BLaER1 treated with 17β-estradiol and CSF1 and Interleukin-3, amounts not matched to agents 10 nM and 100 nM (cell line): ENCODE measurements around the gene OLIG1.

Experiments
- H3K27ac ChIP-seq, 11 experiments: shearing (Covaris generic); formaldehyde crosslinking; 2 replicates each; pipeline ENCODE4 v1.8.1; 2022
- H3K27me3 ChIP-seq, 11 experiments: shearing (Covaris generic); formaldehyde crosslinking; 2 replicates each; pipeline ENCODE4 v1.8.1; 2022
- H3K36me3 ChIP-seq, 11 experiments: shearing (Covaris generic); formaldehyde crosslinking; 2 replicates each; pipeline ENCODE4 v1.8.1; 2022
- H3K4me1 ChIP-seq, 10 experiments: shearing (Covaris generic); formaldehyde crosslinking; 2 replicates each; pipeline ENCODE4 v1.8.1; 2022
- H3K4me2 ChIP-seq, 11 experiments: shearing (Covaris generic); formaldehyde crosslinking; 2 replicates each; pipeline ENCODE4 v1.8.1; 2022
- H3K4me3 ChIP-seq, 10 experiments: shearing (Covaris generic); formaldehyde crosslinking; 2 replicates each; pipeline ENCODE4 v1.8.1; 2022
- H3K9ac ChIP-seq, 11 experiments: shearing (Covaris generic); formaldehyde crosslinking; 2 replicates each; pipeline ENCODE4 v1.8.1; 2022
- H3K9me3 ChIP-seq, 11 experiments: shearing (Covaris generic); formaldehyde crosslinking; replicated peaks in 1 of 11; 2 replicates each; pipeline ENCODE4 v1.8.1; 2022
- H4K20me1 ChIP-seq, 11 experiments: shearing (Covaris generic); formaldehyde crosslinking; 2 replicates each; pipeline ENCODE4 v1.8.1; 2022
- Cebpa-rat ChIP-seq, 11 experiments: shearing (Covaris generic); IDR thresholded peaks; 2 replicates each; pipeline ENCODE4 v1.8.1; 2022

Gene OLIG1

GRCh38 chr21:33033961-33034413 is 36.0 kb upstream of the OLIG1 start:
- Histone ChIP-seq H3K9ac (no peak overlapping the region), H3K27me3 (peaks cover 39 to 52% (median 48%) of the 10 kb centered on the region in 11 experiments), H3K4me2 (no peak overlapping the region), H4K20me1 (peaks cover 0 to 3% (median 0%) of the 10 kb centered on the region in 11 experiments; a peak in 2 of 22 replicates), H3K4me1 (peaks cover 22 to 50% (median 32%) of the 10 kb centered on the region in 10 experiments), H3K36me3 (no peaks in the 10 kb centered on the region), H3K4me3 (no peak overlapping the region), H3K27ac (no peak overlapping the region), H3K9me3 (peaks cover 0 to 11% (median 0%) of the 10 kb centered on the region in 11 experiments; a peak in 7 of 22 replicates)
- no peak for TF ChIP-seq Cebpa-rat (IDR thresholded peaks at IDR 0.05)

- Histone ChIP-seq H3K4me2 (peak overlapping the region in 9 of 11 experiments; percentile 76 to 86 (median 84); a peak in 15 of 22 replicates), H3K9me3 (peaks cover 0 to 3% (median 0%) of the 10 kb centered on the region in 11 experiments; a peak in 2 of 22 replicates), H3K27me3 (peaks cover 27 to 41% (median 37%) of the 10 kb centered on the region in 11 experiments)
These were observed 34.8 kb upstream of the OLIG1 start for GRCh38 chr21:33035147-33035546.

GRCh38 chr21:33036430-33037162 is 33.3 kb upstream of the OLIG1 start:
- no peaks in the 10 kb centered on the region; a peak in 1 of 22 replicates for H4K20me1 ChIP-seq
- H3K4me3 ChIP-seq, result peak overlapping the region in 3 of 10 experiments; percentile 25 to 43 (median 26); a peak in 3 of 20 replicates
- no peak for TF ChIP-seq Cebpa-rat (IDR thresholded peaks at IDR 0.05)
- H3K4me2 ChIP-seq, result peak overlapping the region; percentile 76 to 86 (median 82)
- peak overlapping the region in 10 of 11 experiments; percentile 18 to 71 (median 48); a peak in 16 of 22 replicates for H3K9ac ChIP-seq
- H3K4me1 ChIP-seq, result peaks cover 22 to 44% (median 29%) of the 10 kb centered on the region in 10 experiments
- H3K27ac ChIP-seq, result peak overlapping the region in 9 of 11 experiments; percentile 51 to 84 (median 68); a peak in 18 of 22 replicates
- H3K36me3 ChIP-seq, result no peaks in the 10 kb centered on the region
- H3K27me3 ChIP-seq, result peaks cover 13 to 26% (median 22%) of the 10 kb centered on the region in 11 experiments
- H3K9me3 ChIP-seq, result peaks cover 0 to 7% (median 0%) of the 10 kb centered on the region in 11 experiments; a peak in 2 of 22 replicates

More at GRCh38 chr21:33035147-33035546, 34.8 kb upstream of the OLIG1 start:
- Histone ChIP-seq H3K4me3 (no peak overlapping the region), H3K27ac (0 out of 22 replicates have a peak overlapping the region, but pooled peaks of 2 of the 11 experiments have one; percentile 74 to 81), H3K4me1 (peaks cover 22 to 44% (median 29%) of the 10 kb centered on the region in 10 experiments), H3K9ac (no peak overlapping the region), H3K36me3 (no peaks in the 10 kb centered on the region), H4K20me1 (peaks cover 0 to 3% (median 0%) of the 10 kb centered on the region in 11 experiments; a peak in 2 of 22 replicates)
- TF ChIP-seq Cebpa-rat (IDR thresholded peaks at IDR 0.05), result no peak

- Histone ChIP-seq H3K27ac (peak overlapping the region in 6 of 11 experiments; percentile 57 to 84 (median 72); a peak in 8 of 22 replicates), H3K9me3 (peaks cover 0 to 7% (median 0%) of the 10 kb centered on the region in 11 experiments; a peak in 2 of 22 replicates), H3K4me3 (no peak overlapping the region), H3K9ac (peak overlapping the region in 3 of 11 experiments; percentile 57 to 71 (median 67); a peak in 2 of 22 replicates), H3K4me2 (peak overlapping the region in 9 of 11 experiments; percentile 76 to 86 (median 84); a peak in 16 of 22 replicates), H3K27me3 (peaks cover 4 to 17% (median 13%) of the 10 kb centered on the region in 11 experiments), H3K36me3 (no peaks in the 10 kb centered on the region), H4K20me1 (no peaks in the 10 kb centered on the region), H3K4me1 (peaks cover 22 to 43% (median 30%) of the 10 kb centered on the region in 10 experiments)
- TF ChIP-seq Cebpa-rat (IDR thresholded peaks at IDR 0.05), result no peak
These were observed 32.4 kb upstream of the OLIG1 start for GRCh38 chr21:33037501-33037900.

GRCh38 chr21:33039536-33039935 is 30.4 kb upstream of the OLIG1 start:
- H3K27me3 ChIP-seq, result no peaks in the 10 kb centered on the region
- peaks cover 0 to 7% (median 0%) of the 10 kb centered on the region in 11 experiments; a peak in 1 of 22 replicates for H3K9me3 ChIP-seq
- H3K36me3 ChIP-seq, result no peaks in the 10 kb centered on the region
- no peak overlapping the region for H3K4me3 ChIP-seq
- no peak for TF ChIP-seq Cebpa-rat (IDR thresholded peaks at IDR 0.05)
- no peaks in the 10 kb centered on the region for H4K20me1 ChIP-seq
- H3K4me1 ChIP-seq, result peaks cover 22 to 50% (median 30%) of the 10 kb centered on the region in 10 experiments
- no peak overlapping the region for H3K27ac ChIP-seq
- no peak overlapping the region for H3K4me2 ChIP-seq
- no peak overlapping the region for H3K9ac ChIP-seq

- Histone ChIP-seq H3K4me3 (no peak overlapping the region), H4K20me1 (no peaks in the 10 kb centered on the region), H3K9ac (no peak overlapping the region), H3K36me3 (no peaks in the 10 kb centered on the region), H3K4me2 (no peak overlapping the region), H3K4me1 (peaks cover 21 to 47% (median 27%) of the 10 kb centered on the region in 10 experiments), H3K9me3 (peaks cover 0 to 7% (median 0%) of the 10 kb centered on the region in 11 experiments; a peak in 1 of 22 replicates), H3K27me3 (no peaks in the 10 kb centered on the region), H3K27ac (no peak overlapping the region)
- no peak for TF ChIP-seq Cebpa-rat (IDR thresholded peaks at IDR 0.05)
These were observed 29.7 kb upstream of the OLIG1 start for GRCh38 chr21:33040215-33040614.

GRCh38 chr21:33041981-33042380 is 28.0 kb upstream of the OLIG1 start:
- H3K27ac ChIP-seq, result no peak overlapping the region
- H3K4me1 ChIP-seq, result peaks cover 4 to 29% (median 9%) of the 10 kb centered on the region in 10 experiments
- H3K27me3 ChIP-seq, result no peaks in the 10 kb centered on the region
- no peak for TF ChIP-seq Cebpa-rat (IDR thresholded peaks at IDR 0.05)
- H4K20me1 ChIP-seq, result no peaks in the 10 kb centered on the region
- no peak overlapping the region for H3K4me3 ChIP-seq
- H3K36me3 ChIP-seq, result no peaks in the 10 kb centered on the region
- peaks cover 0 to 7% (median 0%) of the 10 kb centered on the region in 11 experiments; a peak in 1 of 22 replicates for H3K9me3 ChIP-seq
- no peak overlapping the region for H3K9ac ChIP-seq
- H3K4me2 ChIP-seq, result peak overlapping the region in 2 of 11 experiments; percentile 1 to 32; a peak in 2 of 22 replicates

GRCh38 chr21:33042812-33043211 is 27.1 kb upstream of the OLIG1 start:
- Histone ChIP-seq H3K27me3 (no peaks in the 10 kb centered on the region), H3K27ac (no peak overlapping the region), H3K36me3 (no peaks in the 10 kb centered on the region), H4K20me1 (no peaks in the 10 kb centered on the region), H3K4me3 (no peak overlapping the region), H3K4me2 (0 out of 22 replicates have a peak overlapping the region, but pooled peaks of 1 of the 11 experiments have one; percentile 12), H3K4me1 (peaks cover 0 to 21% (median 1%) of the 10 kb centered on the region in 10 experiments; a peak in 10 of 20 replicates), H3K9ac (no peak overlapping the region), H3K9me3 (peaks cover 0 to 7% (median 0%) of the 10 kb centered on the region in 11 experiments; a peak in 1 of 22 replicates)
- TF ChIP-seq Cebpa-rat (IDR thresholded peaks at IDR 0.05), result no peak

- Histone ChIP-seq H3K4me1 (peaks cover 9 to 27% (median 11%) of the 10 kb centered on the region in 10 experiments; a peak in 16 of 20 replicates), H3K9ac (no peak overlapping the region), H4K20me1 (no peaks in the 10 kb centered on the region), H3K9me3 (no peaks in the 10 kb centered on the region), H3K27ac (no peak overlapping the region), H3K27me3 (no peaks in the 10 kb centered on the region), H3K4me2 (no peak overlapping the region), H3K4me3 (no peak overlapping the region), H3K36me3 (no peaks in the 10 kb centered on the region)
- no peak for TF ChIP-seq Cebpa-rat (IDR thresholded peaks at IDR 0.05)
These were observed 23.5 kb upstream of the OLIG1 start for GRCh38 chr21:33046455-33046854.
